ENCODE results near the gene NFATC2. TPM values are rescaled to one million over a fixed set of nuclear protein-coding genes. Genes with fewer than 3 reads are reported as not detected.

Gene NFATC2
- total RNA-seq, 1 donor from 2014 or later, result 1.9 TPM

DNA sequence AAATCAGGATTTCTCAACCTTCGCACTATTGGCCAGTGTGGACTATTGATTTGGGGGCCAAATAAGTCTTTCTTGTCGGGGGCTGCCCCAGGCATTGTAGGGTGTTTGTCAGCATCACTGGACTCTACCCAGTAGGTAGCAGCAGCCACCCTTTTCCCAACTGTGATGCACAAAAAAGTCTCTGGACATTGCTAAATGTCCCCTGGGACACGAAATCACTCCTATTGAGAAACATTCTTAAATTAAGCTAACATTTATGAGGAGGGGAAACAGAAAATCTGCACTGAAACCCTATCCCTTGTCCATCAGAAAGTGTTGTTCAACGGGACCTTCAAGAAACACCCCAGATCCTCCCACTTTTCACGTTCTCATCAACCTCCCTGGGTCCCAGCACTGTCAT lies 54.2 kb downstream of the NFATC2 start:
- Mint-ChIP-seq H3K36me3 (ENCODE audit: low read depth) (no peaks in the 10 kb centered on the region), H3K4me1 (peaks cover 48% of the 10 kb centered on the region), H3K4me3 (no peak overlapping the region), H3K9me3 (no peaks in the 10 kb centered on the region), H3K27ac (ENCODE audit: unreplicated experiment) (no peak overlapping the region), H3K27me3 (ENCODE audit: low read depth) (no peaks in the 10 kb centered on the region)
- DNase-seq (ENCODE audit: low read depth, low spot score), result no peak
- TF ChIP-seq, protein P1, sequence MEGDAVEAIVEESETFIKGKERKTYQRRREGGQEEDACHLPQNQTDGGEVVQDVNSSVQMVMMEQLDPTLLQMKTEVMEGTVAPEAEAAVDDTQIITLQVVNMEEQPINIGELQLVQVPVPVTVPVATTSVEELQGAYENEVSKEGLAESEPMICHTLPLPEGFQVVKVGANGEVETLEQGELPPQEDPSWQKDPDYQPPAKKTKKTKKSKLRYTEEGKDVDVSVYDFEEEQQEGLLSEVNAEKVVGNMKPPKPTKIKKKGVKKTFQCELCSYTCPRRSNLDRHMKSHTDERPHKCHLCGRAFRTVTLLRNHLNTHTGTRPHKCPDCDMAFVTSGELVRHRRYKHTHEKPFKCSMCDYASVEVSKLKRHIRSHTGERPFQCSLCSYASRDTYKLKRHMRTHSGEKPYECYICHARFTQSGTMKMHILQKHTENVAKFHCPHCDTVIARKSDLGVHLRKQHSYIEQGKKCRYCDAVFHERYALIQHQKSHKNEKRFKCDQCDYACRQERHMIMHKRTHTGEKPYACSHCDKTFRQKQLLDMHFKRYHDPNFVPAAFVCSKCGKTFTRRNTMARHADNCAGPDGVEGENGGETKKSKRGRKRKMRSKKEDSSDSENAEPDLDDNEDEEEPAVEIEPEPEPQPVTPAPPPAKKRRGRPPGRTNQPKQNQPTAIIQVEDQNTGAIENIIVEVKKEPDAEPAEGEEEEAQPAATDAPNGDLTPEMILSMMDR (conservative IDR thresholded peaks at IDR 0.05), result no peak

DNA sequence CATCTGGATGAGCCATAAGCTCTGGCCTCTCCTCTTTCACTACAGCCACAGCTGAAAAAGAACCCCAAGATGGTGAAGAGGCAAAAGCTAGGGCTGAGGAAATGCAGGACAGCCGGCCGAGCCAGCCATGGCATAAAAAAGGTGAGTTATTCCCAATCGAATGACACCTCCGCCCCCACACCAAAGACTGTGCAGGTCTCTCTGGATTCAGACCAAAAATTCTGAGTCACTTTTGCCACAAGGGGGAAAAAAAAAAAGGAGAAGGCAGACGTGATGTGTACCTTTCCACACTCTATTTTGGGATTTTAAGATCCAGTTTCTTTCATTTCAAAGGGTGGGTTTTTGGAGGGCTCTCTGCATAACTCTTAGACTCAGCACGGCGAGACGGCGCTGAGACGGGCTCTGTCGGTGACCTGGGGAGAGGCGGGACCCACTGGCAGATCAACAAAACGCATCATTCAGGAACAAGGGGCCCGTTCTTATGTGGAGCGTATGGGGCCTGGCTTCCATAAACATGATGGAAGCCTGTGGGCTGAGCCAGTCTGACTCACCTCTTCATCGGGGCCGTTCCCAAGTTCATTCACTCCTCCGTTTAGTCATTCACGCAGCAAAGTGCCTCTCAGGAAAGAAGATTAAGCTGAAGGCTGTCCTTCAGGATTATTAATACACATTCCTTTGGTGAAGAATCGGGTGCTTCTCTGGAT lies 54.8 kb downstream of the NFATC2 start:
- no peaks in the 10 kb centered on the region for H3K36me3 Mint-ChIP-seq (ENCODE audit: low read depth)
- H3K27me3 Mint-ChIP-seq (ENCODE audit: low read depth), result no peaks in the 10 kb centered on the region
- no peak for DNase-seq (ENCODE audit: low read depth, low spot score)
- no peak overlapping the region for H3K27ac Mint-ChIP-seq (ENCODE audit: unreplicated experiment)
- TF ChIP-seq, protein P1 (conservative IDR thresholded peaks at IDR 0.05), result no peak
- H3K9me3 Mint-ChIP-seq, result no peaks in the 10 kb centered on the region
- peaks cover 48% of the 10 kb centered on the region for H3K4me1 Mint-ChIP-seq
- no peak overlapping the region for H3K4me3 Mint-ChIP-seq

DNA sequence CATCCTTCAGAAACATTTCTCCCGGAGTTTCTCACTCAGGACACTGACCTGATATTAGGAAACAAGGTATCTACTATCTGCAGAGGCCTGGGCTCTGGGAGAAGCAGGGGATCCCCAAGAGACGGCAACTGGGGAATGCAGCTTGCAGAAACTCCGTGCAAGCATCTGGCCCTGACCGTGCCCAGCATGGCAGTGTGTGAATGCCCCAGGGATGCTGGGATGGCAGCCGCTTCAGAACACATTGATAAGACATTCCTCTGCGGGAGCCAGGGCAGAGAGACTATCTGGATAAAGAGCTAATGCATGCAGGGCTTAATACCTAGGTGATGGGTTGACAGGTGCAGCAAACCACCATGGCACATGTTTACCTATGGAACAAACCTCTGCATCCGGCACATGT lies 55.4 kb downstream of the NFATC2 start:
- Mint-ChIP-seq H3K27me3 (ENCODE audit: low read depth) (no peaks in the 10 kb centered on the region), H3K4me1 (peaks cover 43% of the 10 kb centered on the region), H3K36me3 (ENCODE audit: low read depth) (no peaks in the 10 kb centered on the region), H3K9me3 (no peaks in the 10 kb centered on the region), H3K4me3 (no peak overlapping the region), H3K27ac (ENCODE audit: unreplicated experiment) (no peak overlapping the region)
- TF ChIP-seq, protein P1 (conservative IDR thresholded peaks at IDR 0.05), result no peak
- no peak for DNase-seq (ENCODE audit: low read depth, low spot score)

DNA sequence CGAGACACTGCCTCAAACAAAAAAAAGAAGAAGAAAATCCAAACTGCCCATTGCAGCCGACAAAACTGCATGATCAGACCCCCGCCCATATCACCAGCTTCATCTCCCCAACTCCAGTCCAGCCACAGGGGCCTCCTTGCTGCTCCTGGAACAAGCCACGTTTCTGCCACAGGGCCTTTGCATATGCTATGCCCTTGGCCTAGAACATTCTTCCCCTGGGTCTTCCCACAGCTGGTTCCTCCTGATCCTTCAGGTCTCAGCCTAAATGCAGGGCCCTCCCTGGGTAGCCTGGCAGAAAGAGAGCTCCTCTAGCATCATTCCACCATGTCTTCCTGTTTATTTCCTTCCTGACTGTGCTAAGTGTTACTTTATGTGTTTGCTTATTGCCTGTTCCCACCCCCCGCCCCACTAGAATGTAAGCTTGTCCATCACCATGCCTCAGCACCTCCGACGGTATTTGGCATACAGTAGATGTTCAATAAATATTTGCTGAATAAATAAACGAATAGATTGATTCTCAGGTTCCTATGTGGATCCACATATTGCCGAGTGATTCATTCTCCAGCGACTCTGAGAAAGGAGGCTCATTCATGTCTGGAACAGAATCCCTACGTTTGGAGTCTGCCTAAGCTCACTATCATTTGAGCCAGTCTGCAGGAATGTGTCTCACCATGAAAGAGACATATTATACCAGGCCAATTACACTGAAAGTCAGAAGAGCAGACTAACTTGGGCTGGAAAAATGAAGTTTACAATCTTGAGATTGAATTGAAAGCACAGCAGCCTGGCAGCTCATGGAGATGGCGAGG lies 56.1 kb downstream of the NFATC2 start:
- no peaks in the 10 kb centered on the region for H3K27me3 Mint-ChIP-seq (ENCODE audit: low read depth)
- no peaks in the 10 kb centered on the region for H3K36me3 Mint-ChIP-seq (ENCODE audit: low read depth)
- no peak overlapping the region for H3K4me3 Mint-ChIP-seq
- no peaks in the 10 kb centered on the region for H3K9me3 Mint-ChIP-seq
- H3K27ac Mint-ChIP-seq (ENCODE audit: unreplicated experiment), result no peak overlapping the region
- peaks cover 36% of the 10 kb centered on the region for H3K4me1 Mint-ChIP-seq
- DNase-seq (ENCODE audit: low read depth, low spot score), result no peak
- TF ChIP-seq, protein P1 (conservative IDR thresholded peaks at IDR 0.05), result no peak

DNA sequence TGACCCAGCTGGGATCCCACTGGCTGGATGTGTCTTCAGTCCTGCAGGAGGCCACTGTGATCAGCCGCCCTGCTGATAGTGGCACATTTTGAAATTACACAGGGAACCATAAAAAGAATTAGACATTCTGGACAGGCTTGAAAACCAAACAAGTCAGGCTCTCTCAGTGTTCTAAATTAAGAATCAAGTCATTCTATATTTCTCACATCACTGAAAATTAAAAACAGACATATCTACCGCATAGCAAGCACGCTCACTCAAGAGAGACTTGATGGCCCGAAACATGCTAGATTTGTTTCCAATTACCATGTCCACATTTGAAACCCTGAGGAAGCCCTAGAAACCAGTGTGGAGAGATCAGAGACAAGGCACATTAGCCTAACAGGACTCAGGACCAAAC lies 57.7 kb downstream of the NFATC2 start:
- TF ChIP-seq, protein P1 (conservative IDR thresholded peaks at IDR 0.05), result no peak
- H3K9me3 Mint-ChIP-seq, result no peaks in the 10 kb centered on the region
- no peaks in the 10 kb centered on the region for H3K36me3 Mint-ChIP-seq (ENCODE audit: low read depth)
- no peak for DNase-seq (ENCODE audit: low read depth, low spot score)
- H3K4me1 Mint-ChIP-seq, result peaks cover 29% of the 10 kb centered on the region
- H3K27me3 Mint-ChIP-seq (ENCODE audit: low read depth), result no peaks in the 10 kb centered on the region
- H3K27ac Mint-ChIP-seq (ENCODE audit: unreplicated experiment), result no peak overlapping the region
- H3K4me3 Mint-ChIP-seq, result no peak overlapping the region
